NB4 (cell line): ENCODE results near the gene BCL11A.

Experiments used
- DNase-seq: peaks from one replicate; pipeline ENCODE4 v3.0.0; 2010; ENCODE audit warnings: low read depth
- H3K4me3 ChIP-seq: one replicate; pipeline ENCODE4 v1.5.1; 2011; ENCODE audit warnings: mild to moderate bottlenecking, low read depth, low read length, moderate library complexity
- CTCF ChIP-seq: IDR thresholded peaks from one replicate; pipeline ENCODE4 v1.5.1; 2012; ENCODE audit warnings: low read depth, low read length
- MAX ChIP-seq: IDR thresholded peaks from 2 replicates; pipeline ENCODE4 v1.6.1; 2011; ENCODE audit warnings: low read depth, low read length
- MYC ChIP-seq: IDR thresholded peaks from 2 replicates; pipeline ENCODE4 v1.6.1; 2011; ENCODE audit warnings: low read depth, low read length
- POLR2A ChIP-seq: IDR thresholded peaks from 2 replicates; pipeline ENCODE4 v1.6.1; 2011; ENCODE audit warnings: mild to moderate bottlenecking; ENCODE audit not compliant: insufficient read length; ENCODE audit errors: extremely low read depth

Gene BCL11A

GRCh38 chr2:60551240-60552077, 2.0 kb downstream of the BCL11A start:
- H3K4me3 ChIP-seq, result peak overlapping the region; percentile 99
- TF ChIP-seq POLR2A, result no peak
- no peak; the same call in none of the 2 replicates for TF ChIP-seq MYC
- TF ChIP-seq MAX, result peak; percentile 89
- peak; percentile 80 for DNase-seq

- TF ChIP-seq MYC, result peak; percentile 75; the same call in 1 of the 2 replicates
- no peak for TF ChIP-seq CTCF
- no peak for DNase-seq
- peak overlapping the region; percentile 87 for H3K4me3 ChIP-seq
These were observed 2.5 kb downstream of the BCL11A start for GRCh38 chr2:60550984-60551239.

- peak; percentile 6 for TF ChIP-seq POLR2A
- TF ChIP-seq MAX, result peak; percentile 43; the same call in 1 of the 2 replicates
- TF ChIP-seq MYC, result peak; percentile 48
- TF ChIP-seq CTCF, result peak; percentile 59
- DNase-seq, result peak; percentile 96
- peak overlapping the region; percentile 87 for H3K4me3 ChIP-seq
These were observed 3.1 kb downstream of the BCL11A start for GRCh38 chr2:60550178-60550983.

- TF ChIP-seq CTCF, result no peak
- no peak for TF ChIP-seq POLR2A
- no peak for TF ChIP-seq MAX
- TF ChIP-seq MYC, result no peak
- no peak for DNase-seq
- H3K4me3 ChIP-seq, result peak overlapping the region; percentile 87
These were observed 3.6 kb downstream of the BCL11A start for GRCh38 chr2:60549928-60550177.

GRCh38 chr2:60549238-60549927, 4.1 kb downstream of the BCL11A start:
- peak; percentile 81 for DNase-seq
- peak overlapping the region; percentile 87 for H3K4me3 ChIP-seq
- TF ChIP-seq MYC (peak; percentile 81), MAX (peak; percentile 92), POLR2A (peak; percentile 22), CTCF (no peak)

- peak overlapping the region; percentile 87 for H3K4me3 ChIP-seq
- no peak for DNase-seq
- TF ChIP-seq MAX (no peak), POLR2A (no peak), MYC (no peak), CTCF (no peak)
These were observed 4.6 kb downstream of the BCL11A start for GRCh38 chr2:60548845-60549237.
